IMR-90 (cell line): Measurements from ENCODE around the gene THAP5. TPM values are rescaled to one million over a fixed set of nuclear protein-coding genes. Genes with fewer than 3 reads are reported as not detected.

Experiments
- ATAC-seq: fragments of 200-7000 bp; cut with Tn5 transposase; 2 replicates; pipeline ENCODE4 v1.9.1; 2020; ENCODE audit warnings: low read depth, mild to moderate bottlenecking, moderate library complexity
- BruUV-seq: library from RNA; stranded (reverse); fragments of 400-500 nt; replicated peaks from 2 replicates; lab custom pipeline; 2021; lab: Mats Ljungman, UMichigan
- CTCF ChIA-PET: fragments of 300-600 bp; formaldehyde crosslinking; extraction: SDS; loops from one replicate; lab custom pipeline; 2021; ENCODE audit warnings: antibody characterized with exemption; lab: Yijun Ruan, JAX
- POLR2A ChIA-PET: fragments of 300-600 bp; sonication (Branson Sonifier 250); formaldehyde crosslinking; loops from one replicate; lab custom pipeline; 2022; ENCODE audit warnings: antibody characterized with exemption; ENCODE audit not compliant: unreplicated experiment; lab: Charles Lee
- DNase-seq: peaks from one replicate; pipeline ENCODE4 v3.0.0; 2013
- H2AFZ ChIP-seq: replicated peaks from 2 replicates; pipeline ENCODE3; 2013; ENCODE audit warnings: low read length, mild to moderate bottlenecking; ENCODE audit not compliant: poor library complexity
- H2AK5ac ChIP-seq: 2 replicates; pipeline ENCODE4 v1.6.1; 2013; ENCODE audit warnings: low read depth, low read length, inconsistent platforms
- H2AK9ac ChIP-seq: replicated peaks from 2 replicates; pipeline ENCODE3; 2013; ENCODE audit warnings: mild to moderate bottlenecking, low read depth, low read length, moderate library complexity; ENCODE audit not compliant: poor library complexity
- H2BK120ac ChIP-seq: 2 replicates; pipeline ENCODE4 v1.6.1; 2013; ENCODE audit warnings: low read depth, low read length, inconsistent platforms
- H2BK15ac ChIP-seq: 3 replicates; pipeline ENCODE4 v1.6.1; 2013; ENCODE audit warnings: low read depth, low read length, inconsistent platforms
- H2BK20ac ChIP-seq: 2 replicates; pipeline ENCODE4 v1.6.1; 2013; ENCODE audit warnings: low read depth, mild to moderate bottlenecking, inconsistent platforms, low read length, moderate library complexity
- H2BK5ac ChIP-seq: 2 replicates; pipeline ENCODE4 v1.6.1; 2013; ENCODE audit warnings: mild to moderate bottlenecking, low read depth, low read length, inconsistent platforms; ENCODE audit not compliant: poor library complexity, severe bottlenecking
- H3K14ac ChIP-seq: replicated peaks from 2 replicates; pipeline ENCODE4 v1.6.1; 2013; ENCODE audit warnings: low read depth, low read length, inconsistent platforms
- H3K18ac ChIP-seq: 2 replicates; pipeline ENCODE4 v1.6.1; 2013; ENCODE audit warnings: low read depth, low read length, control low read depth
- H3K23ac ChIP-seq: 2 replicates; pipeline ENCODE4 v1.6.1; 2013; ENCODE audit warnings: low read depth, low read length, inconsistent platforms
- H3K27ac ChIP-seq: 2 replicates; pipeline ENCODE4 v1.5.1; 2013; ENCODE audit warnings: mild to moderate bottlenecking, control low read depth, low read length; ENCODE audit not compliant: insufficient read depth
- H3K27me3 ChIP-seq: 2 replicates; pipeline ENCODE4 v1.6.1; 2013; ENCODE audit warnings: low read length; ENCODE audit not compliant: control insufficient read depth, insufficient read depth
- H3K36me3 ChIP-seq: 2 replicates; pipeline ENCODE4 v1.6.1; 2013; ENCODE audit warnings: low read length, mixed read lengths; ENCODE audit not compliant: control insufficient read depth, insufficient read depth
- H3K4ac ChIP-seq: 2 replicates; pipeline ENCODE4 v1.6.1; 2013; ENCODE audit warnings: low read depth, low read length, inconsistent platforms
- H3K4me1 ChIP-seq: 2 replicates; pipeline ENCODE4 v1.6.1; 2013; ENCODE audit warnings: low read length, mixed read lengths; ENCODE audit not compliant: control insufficient read depth, insufficient read depth
- H3K4me2 ChIP-seq: 2 replicates; pipeline ENCODE4 v1.6.1; 2013; ENCODE audit warnings: low read depth, mild to moderate bottlenecking, control low read depth, low read length, moderate library complexity
- H3K4me3 ChIP-seq: 2 replicates; pipeline ENCODE4 v1.5.1; 2013; ENCODE audit warnings: low read depth, mild to moderate bottlenecking, control low read depth, low read length, moderate library complexity; ENCODE audit not compliant: insufficient read depth
- H3K56ac ChIP-seq: 2 replicates; pipeline ENCODE4 v1.6.1; 2013; ENCODE audit warnings: low read length, inconsistent platforms; ENCODE audit not compliant: insufficient read depth; ENCODE audit errors: extremely low read depth
- H3K79me1 ChIP-seq, 2 experiments: 2 replicates each; pipeline ENCODE4 v1.6.1; 2013; ENCODE audit warnings: low read length in 2 of 2, inconsistent platforms in 1 of 2, low read depth in 1 of 2
- H3K9ac ChIP-seq: 2 replicates; pipeline ENCODE4 v1.6.1; 2013; ENCODE audit warnings: low read depth, low read length, control low read depth
- H3K9me1 ChIP-seq: 2 replicates; pipeline ENCODE4 v1.6.1; 2013; ENCODE audit warnings: low read length, inconsistent platforms; ENCODE audit not compliant: insufficient read depth
- H3K9me3 ChIP-seq: 2 replicates; pipeline ENCODE4 v1.6.1; 2013; ENCODE audit warnings: low read length; ENCODE audit not compliant: control insufficient read depth, insufficient read depth
- H4K20me1 ChIP-seq: 2 replicates; pipeline ENCODE4 v1.6.1; 2013; ENCODE audit warnings: low read length, inconsistent platforms; ENCODE audit not compliant: insufficient read depth
- H4K5ac ChIP-seq: 2 replicates; pipeline ENCODE4 v1.6.1; 2013; ENCODE audit warnings: mild to moderate bottlenecking, low read depth, low read length, control low read depth
- H4K8ac ChIP-seq, 2 experiments: 2 replicates each; pipeline ENCODE4 v1.6.1; 2013; ENCODE audit warnings: low read depth in 2 of 2, low read length in 2 of 2, control low read depth in 1 of 2, inconsistent platforms in 1 of 2
- H4K91ac ChIP-seq: 2 replicates; pipeline ENCODE4 v1.6.1; 2013; ENCODE audit warnings: low read depth, low read length, inconsistent platforms; ENCODE audit not compliant: insufficient read depth
- CTCF ChIP-seq: conservative IDR thresholded peaks from 2 replicates; pipeline ENCODE4 v1.5.1; 2012; ENCODE audit warnings: mild to moderate bottlenecking, low read depth, low read length, improper control_type of control experiment
- RCOR1 ChIP-seq: IDR thresholded peaks from 2 replicates; pipeline ENCODE4 v1.6.1; 2012; ENCODE audit warnings: mild to moderate bottlenecking, low read length, improper control_type of control experiment; ENCODE audit not compliant: insufficient replicate concordance
- WGBS, 2 experiments: methylation state at CpG; one replicate each; pipeline versions ENCODE4 v1.1.5 to v1.1.7; 2013; ENCODE audit warnings: missing lambda C conversion rate in 2 of 2; ENCODE audit not compliant: insufficient read length in 1 of 2; ENCODE audit errors: extremely low coverage in 2 of 2; 5-methylcytosine and 5-hydroxymethylcytosine counted together
- dilution Hi-C: fragments of 300-500 bp; cut with HindIII; formaldehyde crosslinking; loops from one replicate; pipeline ENCODE4 v1.14.3; 2018; ENCODE audit warnings: low sequenced_read_pairs; ENCODE audit not compliant: unreplicated experiment
- in situ Hi-C: fragments of 300-500 bp; cut with MboI; formaldehyde crosslinking; loops from 3 replicates; pipeline ENCODE4 v1.14.3; 2019; ENCODE audit warnings: low sequenced_read_pairs, inconsistent platforms, mixed read lengths
- intact Hi-C: fragments of 100-400 bp; cut with micrococcal nuclease; formaldehyde crosslinking; loops from 2 replicates; pipeline ENCODE4 v1.10.0; 2022
- polyA plus RNA-seq, 3 experiments: library from polyadenylated mRNA; depleted of rRNA; stranded (reverse); fragments of >200 nt; gene quantifications; 2 replicates each; pipeline ENCODE4 v1.2.3, GENCODE V29; 2012; ENCODE audit warnings: low replicate concordance in 1 of 3
- total RNA-seq: library from RNA; depleted of rRNA; stranded (reverse); fragments of >200 nt; gene quantifications from 2 replicates; pipeline ENCODE4 v1.2.3, GENCODE V29; 2012

Gene THAP5
- total and polyA plus RNA-seq, 2 of the 4 experiments (the other 2 are of a cell fraction), result 6.7 to 23.7 TPM

GRCh38 chr7:108609643-108610042 is 40.1 kb upstream of the THAP5 start:
- no peak overlapping the region for H2AFZ ChIP-seq
- H3K9ac ChIP-seq, result no peak overlapping the region
- H3K9me3 ChIP-seq, result no peaks in the 10 kb centered on the region
- ChIA-PET POLR2A (no interaction called here), CTCF (no interaction called here)
- no peak overlapping the region for H2BK120ac ChIP-seq
- TF ChIP-seq RCOR1 (no peak), CTCF (no peak)
- no peaks in the 10 kb centered on the region for H3K79me1 ChIP-seq
- no peak overlapping the region for H3K18ac ChIP-seq
- no peak overlapping the region for H3K4me2 ChIP-seq
- H4K8ac ChIP-seq, result no peak overlapping the region
- dilution Hi-C loops, result no loop called here
- H4K91ac ChIP-seq, result no peak overlapping the region
- BruUV-seq, result no TSS peak
- H3K27me3 ChIP-seq, result peaks cover 2% of the 10 kb centered on the region
- H4K5ac ChIP-seq, result no peak overlapping the region
- intact Hi-C loops, result no loop called here
- H3K36me3 ChIP-seq, result no peaks in the 10 kb centered on the region
- ATAC-seq, result no peak
- no peak overlapping the region for H3K23ac ChIP-seq
- no peak overlapping the region for H2BK15ac ChIP-seq
- no peaks in the 10 kb centered on the region for H3K4me1 ChIP-seq
- H3K27ac ChIP-seq, result no peak overlapping the region
- no peak for DNase-seq
- no peak overlapping the region for H3K4ac ChIP-seq
- no peaks in the 10 kb centered on the region for H3K9me1 ChIP-seq
- H3K4me3 ChIP-seq, result no peak overlapping the region
- H4K20me1 ChIP-seq, result no peaks in the 10 kb centered on the region
- no peak overlapping the region for H3K14ac ChIP-seq
- no peak overlapping the region for H2AK5ac ChIP-seq
- no peak overlapping the region for H2BK5ac ChIP-seq
- H3K56ac ChIP-seq, result no peak overlapping the region
- WGBS, 2 experiments, result no CpG with 5 or more reads among the region's 2 CpGs
- no peak overlapping the region for H2BK20ac ChIP-seq
- in situ Hi-C loops, result loop anchor here (25.0 kb wide), 1 partner anchor 1828 kb away; no protein-coding TSS in a partner anchor
- no peak overlapping the region for H2AK9ac ChIP-seq
